GM12872 (cell line): Measurements from ENCODE around the gene PTPRT.

Experiments used
- CTCF ChIP-seq: IDR thresholded peaks from 3 replicates; pipeline ENCODE4 v1.5.1; 2011; ENCODE audit warnings: low read depth, mild to moderate bottlenecking, low read length, moderate library complexity; ENCODE audit not compliant: insufficient read depth

PTPRT gene

DNA sequence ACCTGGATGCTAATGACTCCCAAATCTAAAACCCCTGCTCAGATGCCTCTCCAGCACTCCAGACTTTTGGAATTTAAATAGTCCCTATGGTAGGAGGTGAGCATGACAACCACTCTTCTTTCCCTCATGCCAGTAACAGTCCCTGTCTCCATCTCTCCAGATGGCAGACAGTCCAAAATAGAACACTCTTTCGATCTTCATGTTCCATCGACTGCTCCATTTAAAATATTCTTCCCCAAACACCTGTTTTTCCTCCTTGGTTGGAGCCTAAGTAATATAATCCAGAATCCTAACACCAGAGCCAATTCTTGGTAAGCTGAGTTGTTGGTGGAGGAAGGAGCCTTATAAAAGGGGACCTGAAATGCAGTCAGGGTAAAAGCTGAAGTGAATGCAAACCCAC lies 848.1 kb downstream of the PTPRT start:
- TF ChIP-seq CTCF = no peak

DNA sequence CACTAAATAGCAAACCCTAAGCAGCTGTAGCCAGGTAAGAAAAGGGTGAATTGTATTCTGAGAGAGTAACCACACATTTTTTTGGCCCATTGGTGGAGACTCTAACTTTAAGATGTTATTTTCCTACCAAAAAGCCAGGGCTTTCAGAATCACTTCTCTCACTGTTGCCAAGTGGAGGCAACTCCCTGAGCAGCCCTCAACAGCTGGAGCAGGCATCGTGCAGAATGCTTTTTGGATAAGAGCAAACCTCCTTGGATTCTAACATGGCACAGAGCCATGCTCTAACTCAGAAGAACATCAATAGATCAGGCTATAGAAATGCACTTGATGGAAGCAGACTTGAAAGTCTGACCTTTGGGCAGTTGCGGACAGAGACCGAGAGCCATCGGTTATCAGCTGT lies 849.3 kb downstream of the PTPRT start:
- no peak for TF ChIP-seq CTCF

- TF ChIP-seq CTCF = no peak
Measured at GRCh38 chr20:42338294-42339201, 851.2 kb downstream of the PTPRT start.

DNA sequence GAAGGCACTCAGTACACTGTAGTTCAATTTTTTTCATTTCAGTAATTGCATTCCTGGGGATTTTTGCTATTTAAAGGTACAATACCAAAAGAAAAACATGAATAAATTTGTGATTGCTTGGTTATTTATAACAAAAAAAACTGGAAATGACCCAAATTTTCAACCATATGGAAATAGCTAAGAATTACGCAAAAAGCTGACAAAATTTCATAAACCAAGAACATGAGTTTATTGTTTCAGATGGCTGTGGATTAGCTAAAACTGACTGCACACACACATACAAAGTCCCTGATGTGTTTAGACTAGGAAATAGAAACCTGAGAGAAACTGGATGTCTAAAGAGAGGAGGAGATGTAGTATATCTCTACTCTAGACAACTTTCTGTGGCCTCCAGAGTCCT lies 853.1 kb downstream of the PTPRT start:
- no peak for TF ChIP-seq CTCF

DNA sequence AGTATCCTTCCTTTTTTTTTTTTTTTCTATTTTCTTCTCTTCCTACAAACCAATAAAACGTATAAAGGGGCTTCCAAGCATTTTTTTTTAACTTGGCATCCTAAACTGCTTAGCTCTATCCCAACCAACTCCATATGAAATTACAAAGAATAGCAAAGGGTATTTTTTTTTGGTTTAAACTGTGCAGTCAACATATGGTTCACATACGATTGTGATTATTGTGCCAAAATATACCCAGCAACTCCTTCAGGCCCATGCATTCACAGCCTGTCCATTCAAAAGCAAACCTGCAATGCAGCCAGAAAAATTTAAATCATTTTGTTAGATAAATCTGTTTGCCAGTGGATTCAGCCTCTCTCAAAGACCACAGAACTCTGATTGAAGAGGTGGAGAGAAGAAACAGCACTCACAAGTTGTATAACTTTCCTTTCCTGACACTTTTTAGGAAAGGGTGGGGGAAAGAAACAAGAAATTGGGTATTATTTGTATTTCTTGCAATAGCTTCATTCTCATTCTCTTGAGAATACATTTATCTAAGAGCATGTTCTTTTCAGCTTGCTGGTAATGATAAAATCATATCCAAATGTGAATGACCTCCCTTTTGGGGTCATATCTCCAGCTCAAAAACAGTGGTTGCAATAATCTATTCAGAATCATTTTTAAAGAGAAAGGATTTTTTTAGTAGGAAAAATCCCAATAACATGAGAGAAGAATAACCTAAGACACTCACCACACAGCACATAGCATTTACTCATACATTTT lies 870.3 kb downstream of the PTPRT start:
- TF ChIP-seq CTCF = no peak

DNA sequence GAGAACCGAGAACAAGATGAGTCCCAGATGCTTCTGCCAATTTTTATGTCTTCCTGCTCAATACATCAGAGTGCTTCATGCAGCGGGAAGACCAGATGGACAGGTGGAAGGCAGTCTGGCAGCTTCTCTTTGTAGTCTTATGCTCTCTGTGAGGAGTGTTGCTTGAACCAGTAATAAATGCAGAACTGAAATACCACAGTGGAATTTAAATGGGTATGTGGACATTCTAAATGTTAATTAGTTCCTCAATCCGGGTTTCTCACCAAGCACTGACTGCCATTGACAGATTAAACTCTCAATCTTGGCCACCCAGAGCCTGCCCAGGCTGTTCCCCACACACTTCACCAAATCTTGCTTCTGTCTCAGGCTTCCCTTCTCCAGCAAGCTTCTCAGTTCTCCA lies 876.0 kb downstream of the PTPRT start:
- TF ChIP-seq CTCF = no peak

DNA sequence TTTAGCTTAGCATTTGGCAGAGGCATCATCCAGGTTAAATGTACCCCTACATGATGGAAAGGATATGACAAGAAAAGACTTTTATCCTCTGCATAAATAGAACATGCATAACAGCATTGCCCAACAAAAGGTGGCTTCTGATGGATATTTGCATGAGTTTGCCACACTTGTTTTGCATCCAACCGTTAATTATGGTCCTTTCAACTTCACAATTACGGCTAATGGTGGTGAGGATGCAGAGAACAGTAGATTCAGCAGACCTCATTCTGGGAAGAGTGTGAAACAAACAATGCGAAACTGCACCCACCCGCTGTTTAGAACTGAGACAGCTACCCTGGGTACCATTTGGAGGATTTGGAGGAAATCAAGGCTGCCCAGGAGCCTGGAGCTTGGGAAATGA lies 880.7 kb downstream of the PTPRT start:
- TF ChIP-seq CTCF = no peak
